Panc1 (cell line): ENCODE measurements around the gene RAB11FIP2. TPM values are rescaled to one million over a fixed set of nuclear protein-coding genes. Genes with fewer than 3 reads are reported as not detected.

Experiments used
- ATAC-seq: fragments of 200-7000 bp; cut with Tn5 transposase; 2 replicates; pipeline ENCODE4 v1.9.1; 2020; ENCODE audit warnings: mild to moderate bottlenecking, moderate library complexity
- BruUV-seq: library from RNA; stranded (reverse); fragments of 400-500 nt; replicated peaks from 2 replicates; lab custom pipeline; 2021; lab: Mats Ljungman, UMichigan
- CTCF ChIA-PET: fragments of 300-600 bp; sonication (Branson Sonifier 250); formaldehyde crosslinking; loops from one replicate; lab custom pipeline; 2022; ENCODE audit warnings: antibody characterized with exemption; lab: Charles Lee
- POLR2A ChIA-PET: fragments of 300-600 bp; sonication (Branson Sonifier 250); formaldehyde crosslinking; loops from one replicate; lab custom pipeline; 2022; ENCODE audit warnings: antibody characterized with exemption; lab: Charles Lee
- DNase-seq: peaks from one replicate; pipeline ENCODE4 v3.0.0-alpha.2; 2010; ENCODE audit warnings: low read depth, low spot score
- H3K27ac ChIP-seq: 2 replicates; pipeline ENCODE4 v1.5.1; 2011; ENCODE audit warnings: mild to moderate bottlenecking, low read length, inconsistent platforms
- H3K27me3 ChIP-seq: fragments of 200-500 bp; sonication (Bioruptor generic); 2 replicates; pipeline ENCODE4 v1.6.0; 2014; ENCODE audit warnings: low read length, inconsistent platforms; ENCODE audit not compliant: control insufficient read depth, insufficient read depth
- H3K36me3 ChIP-seq: fragments of 200-500 bp; sonication (Bioruptor generic); 2 replicates; pipeline ENCODE4 v1.5.1; 2014; ENCODE audit warnings: inconsistent platforms, mild to moderate bottlenecking, low read length, moderate library complexity; ENCODE audit not compliant: control insufficient read depth, insufficient read depth
- H3K4me1 ChIP-seq: 2 replicates; pipeline ENCODE4 v1.5.1; 2011; ENCODE audit warnings: inconsistent platforms, mild to moderate bottlenecking, low read length, moderate library complexity; ENCODE audit not compliant: control insufficient read depth, insufficient read depth
- H3K4me3 ChIP-seq, 2 experiments: 2 replicates each; pipeline ENCODE4 v1.5.1; 2011 to 2012; ENCODE audit warnings: low read depth in 2 of 2, low read length in 2 of 2, mild to moderate bottlenecking in 2 of 2, inconsistent platforms in 1 of 2, moderate library complexity in 1 of 2
- H3K9me3 ChIP-seq: fragments of 200-500 bp; sonication (Bioruptor generic); 2 replicates; pipeline ENCODE4 v1.5.1; 2014; ENCODE audit warnings: low read depth, mild to moderate bottlenecking, inconsistent platforms, low read length, moderate library complexity; ENCODE audit not compliant: control insufficient read depth, insufficient read depth
- POLR2AphosphoS5 ChIP-seq: IDR thresholded peaks from 2 replicates; pipeline ENCODE4 v1.6.1; 2012; ENCODE audit warnings: mild to moderate bottlenecking, low read depth, low read length, moderate library complexity
- SIN3A ChIP-seq: IDR thresholded peaks from 2 replicates; pipeline ENCODE4 v1.6.1; 2012; ENCODE audit warnings: low read depth, mild to moderate bottlenecking, low read length, moderate library complexity, borderline replicate concordance; ENCODE audit not compliant: insufficient read depth
- TCF7L2 ChIP-seq: IDR thresholded peaks from 2 replicates; pipeline ENCODE4 v1.6.1; 2011; ENCODE audit warnings: mild to moderate bottlenecking, low read depth, low read length, inconsistent platforms
- in situ Hi-C: cut with HindIII; loops from 2 replicates; pipeline ENCODE4 v1.10.0; 2016; ENCODE audit warnings: low sequenced_read_pairs, low pct_unique_long_range_greater_than_20kb
- intact Hi-C: fragments of 100-400 bp; cut with micrococcal nuclease; formaldehyde crosslinking; loops from one replicate; pipeline ENCODE4 v1.10.0; 2022; ENCODE audit not compliant: unreplicated experiment
- total RNA-seq: library from RNA; stranded (reverse); gene quantifications from one replicate; pipeline ENCODE4 v1.2.1, GENCODE V29; 2021; ENCODE audit not compliant: unreplicated experiment
- TF ChIP-seq, protein P1 (sequence below), 2 experiments: IDR thresholded peaks; 2 replicates each; pipeline ENCODE4 v1.6.1; 2011 to 2012; ENCODE audit warnings: low read depth in 2 of 2, control low read depth in 1 of 2, low read length in 1 of 2, mild to moderate bottlenecking in 1 of 2, moderate library complexity in 1 of 2; ENCODE audit not compliant: insufficient read depth in 1 of 2
- TF ChIP-seq, protein P2 (sequence below): fragments of 450-650 bp; IDR thresholded peaks from 2 replicates; pipeline ENCODE4 v1.5.1; 2017; ENCODE audit warnings: mild to moderate bottlenecking

RAB11FIP2 gene
- total RNA-seq, 1 experiment from 2014 or later = 18.1 TPM

DNA sequence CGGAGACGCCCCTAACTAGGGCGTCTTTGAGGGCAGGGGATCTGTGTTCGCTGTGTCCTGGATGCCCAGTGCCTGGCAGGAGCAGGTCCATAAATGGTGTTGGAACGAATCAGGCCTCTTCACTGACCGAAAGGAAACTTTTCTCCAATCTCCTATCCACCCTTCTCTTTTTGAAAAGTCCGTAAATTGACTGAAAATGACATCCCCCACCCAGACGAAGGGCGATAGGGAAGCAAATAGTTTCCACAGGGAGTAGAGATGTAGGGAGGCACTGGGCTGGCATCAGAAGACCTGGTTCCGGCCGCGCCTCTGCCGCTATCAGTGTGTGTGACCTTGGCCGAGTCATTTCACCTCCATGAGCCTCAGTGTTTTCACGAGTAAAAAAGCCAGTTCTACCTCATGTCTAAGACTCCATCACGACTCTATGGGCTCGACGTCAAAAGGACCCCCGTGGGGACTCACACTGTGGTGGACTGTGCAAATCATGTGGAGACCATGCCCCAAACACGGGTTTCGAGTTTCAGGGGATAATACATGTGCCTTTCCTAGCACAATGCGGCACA, 497 bp upstream of the RAB11FIP2 start:
- DNase-seq = peak; percentile 17
- ATAC-seq = peak; percentile 77
- TF ChIP-seq SIN3A = no peak
- no peak for TF ChIP-seq TCF7L2
- TF ChIP-seq, protein P1, sequence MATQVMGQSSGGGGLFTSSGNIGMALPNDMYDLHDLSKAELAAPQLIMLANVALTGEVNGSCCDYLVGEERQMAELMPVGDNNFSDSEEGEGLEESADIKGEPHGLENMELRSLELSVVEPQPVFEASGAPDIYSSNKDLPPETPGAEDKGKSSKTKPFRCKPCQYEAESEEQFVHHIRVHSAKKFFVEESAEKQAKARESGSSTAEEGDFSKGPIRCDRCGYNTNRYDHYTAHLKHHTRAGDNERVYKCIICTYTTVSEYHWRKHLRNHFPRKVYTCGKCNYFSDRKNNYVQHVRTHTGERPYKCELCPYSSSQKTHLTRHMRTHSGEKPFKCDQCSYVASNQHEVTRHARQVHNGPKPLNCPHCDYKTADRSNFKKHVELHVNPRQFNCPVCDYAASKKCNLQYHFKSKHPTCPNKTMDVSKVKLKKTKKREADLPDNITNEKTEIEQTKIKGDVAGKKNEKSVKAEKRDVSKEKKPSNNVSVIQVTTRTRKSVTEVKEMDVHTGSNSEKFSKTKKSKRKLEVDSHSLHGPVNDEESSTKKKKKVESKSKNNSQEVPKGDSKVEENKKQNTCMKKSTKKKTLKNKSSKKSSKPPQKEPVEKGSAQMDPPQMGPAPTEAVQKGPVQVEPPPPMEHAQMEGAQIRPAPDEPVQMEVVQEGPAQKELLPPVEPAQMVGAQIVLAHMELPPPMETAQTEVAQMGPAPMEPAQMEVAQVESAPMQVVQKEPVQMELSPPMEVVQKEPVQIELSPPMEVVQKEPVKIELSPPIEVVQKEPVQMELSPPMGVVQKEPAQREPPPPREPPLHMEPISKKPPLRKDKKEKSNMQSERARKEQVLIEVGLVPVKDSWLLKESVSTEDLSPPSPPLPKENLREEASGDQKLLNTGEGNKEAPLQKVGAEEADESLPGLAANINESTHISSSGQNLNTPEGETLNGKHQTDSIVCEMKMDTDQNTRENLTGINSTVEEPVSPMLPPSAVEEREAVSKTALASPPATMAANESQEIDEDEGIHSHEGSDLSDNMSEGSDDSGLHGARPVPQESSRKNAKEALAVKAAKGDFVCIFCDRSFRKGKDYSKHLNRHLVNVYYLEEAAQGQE (IDR thresholded peaks at IDR 0.05; ENCODE audit: insufficient read depth in 1 of 2, low read depth in 2 of 2, low read length in 1 of 2) = no peak
- no peak for TF ChIP-seq POLR2AphosphoS5
- TF ChIP-seq, protein P2, sequence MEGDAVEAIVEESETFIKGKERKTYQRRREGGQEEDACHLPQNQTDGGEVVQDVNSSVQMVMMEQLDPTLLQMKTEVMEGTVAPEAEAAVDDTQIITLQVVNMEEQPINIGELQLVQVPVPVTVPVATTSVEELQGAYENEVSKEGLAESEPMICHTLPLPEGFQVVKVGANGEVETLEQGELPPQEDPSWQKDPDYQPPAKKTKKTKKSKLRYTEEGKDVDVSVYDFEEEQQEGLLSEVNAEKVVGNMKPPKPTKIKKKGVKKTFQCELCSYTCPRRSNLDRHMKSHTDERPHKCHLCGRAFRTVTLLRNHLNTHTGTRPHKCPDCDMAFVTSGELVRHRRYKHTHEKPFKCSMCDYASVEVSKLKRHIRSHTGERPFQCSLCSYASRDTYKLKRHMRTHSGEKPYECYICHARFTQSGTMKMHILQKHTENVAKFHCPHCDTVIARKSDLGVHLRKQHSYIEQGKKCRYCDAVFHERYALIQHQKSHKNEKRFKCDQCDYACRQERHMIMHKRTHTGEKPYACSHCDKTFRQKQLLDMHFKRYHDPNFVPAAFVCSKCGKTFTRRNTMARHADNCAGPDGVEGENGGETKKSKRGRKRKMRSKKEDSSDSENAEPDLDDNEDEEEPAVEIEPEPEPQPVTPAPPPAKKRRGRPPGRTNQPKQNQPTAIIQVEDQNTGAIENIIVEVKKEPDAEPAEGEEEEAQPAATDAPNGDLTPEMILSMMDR = no peak
- H3K27ac ChIP-seq = peak overlapping the region; percentile 94
- ChIA-PET POLR2A (no interaction called here), CTCF (no interaction called here)
- BruUV-seq = TSS peak; percentile 76
- H3K36me3 ChIP-seq = no peaks in the 10 kb centered on the region; the same call in 1 of the 2 replicates
- H3K4me1 ChIP-seq = peaks cover 24% of the 10 kb centered on the region
- in situ Hi-C loops (no loop called here), intact Hi-C loops (loop anchor here (10.0 kb wide), 2 partner anchors 198 to 512 kb away; no protein-coding TSS in a partner anchor)
- peak overlapping the region; percentile 84 to 89 for H3K4me3 ChIP-seq
- H3K9me3 ChIP-seq = no peaks in the 10 kb centered on the region
- no peaks in the 10 kb centered on the region for H3K27me3 ChIP-seq

DNA sequence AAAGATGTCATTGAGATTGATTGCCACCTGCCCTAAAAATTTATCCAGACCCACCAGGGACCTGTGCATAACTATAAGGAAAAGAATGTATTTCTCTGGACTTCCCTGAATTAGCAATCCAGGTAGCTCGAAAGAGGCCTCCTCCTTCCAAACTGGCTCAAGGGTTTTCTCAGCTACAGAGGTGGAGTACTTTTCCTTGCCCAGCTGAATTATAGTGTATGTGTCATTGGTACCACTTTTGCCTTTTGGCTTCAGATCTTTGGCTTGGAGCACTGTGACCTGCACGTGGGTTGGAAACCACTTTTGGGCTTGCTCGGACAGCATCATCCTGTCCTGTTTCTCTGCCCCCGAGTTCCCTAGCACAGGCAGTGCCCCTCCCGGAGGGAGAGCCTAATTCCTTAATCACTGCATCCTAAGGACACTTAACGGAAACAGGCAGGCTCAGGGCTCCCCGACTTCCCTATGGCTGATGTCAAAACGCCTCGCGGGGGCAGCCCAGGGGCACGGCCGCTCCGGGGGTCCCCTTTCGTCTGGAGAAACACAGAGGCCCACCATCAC, 825 bp downstream of the RAB11FIP2 start:
- Histone ChIP-seq H3K36me3 (no peaks in the 10 kb centered on the region; the same call in 1 of the 2 replicates), H3K27me3 (no peaks in the 10 kb centered on the region), H3K27ac (peak overlapping the region; percentile 93), H3K9me3 (no peaks in the 10 kb centered on the region), H3K4me1 (peaks cover 24% of the 10 kb centered on the region), H3K4me3 (peak overlapping the region; percentile 84 to 89)
- intact Hi-C loops = loop anchor here (10.0 kb wide), 2 partner anchors 199 to 511 kb away; no protein-coding TSS in a partner anchor
- TF ChIP-seq TCF7L2 = no peak
- TF ChIP-seq, protein P2 = no peak
- no peak for TF ChIP-seq SIN3A
- TF ChIP-seq, protein P1 (IDR thresholded peaks at IDR 0.05; ENCODE audit: insufficient read depth in 1 of 2, low read depth in 2 of 2, low read length in 1 of 2) = no peak
- TF ChIP-seq POLR2AphosphoS5 = no peak
- BruUV-seq = no TSS peak
- ATAC-seq (peak; percentile 57), DNase-seq (peak; percentile 22)
- ChIA-PET CTCF (interaction anchor here (0.6 kb wide), 1 partner anchor 454 kb away, joined by 6 read pairs; no protein-coding TSS in a partner anchor), POLR2A (interaction anchor here (0.6 kb wide), 1 partner anchor 85 kb away, joined by 5 read pairs; no protein-coding TSS in a partner anchor)
- in situ Hi-C loops = no loop called here
